ENCODE measurements around the gene BICDL1. TPM values are rescaled to one million over a fixed set of nuclear protein-coding genes. Genes with fewer than 3 reads are reported as not detected.

The BICDL1 gene
- total RNA-seq, 1 experiment from 2014 or later: 14.2 TPM

- Mint-ChIP-seq H3K4me1 (ENCODE audit: low read depth, unreplicated experiment) (no peaks in the 10 kb centered on the region), H3K9me3 (ENCODE audit: unreplicated experiment) (no peaks in the 10 kb centered on the region), H3K4me3 (ENCODE audit: unreplicated experiment) (no peak overlapping the region), H3K27ac (ENCODE audit: unreplicated experiment) (no peak overlapping the region), H3K27me3 (ENCODE audit: insufficient read depth, unreplicated experiment) (no peaks in the 10 kb centered on the region), H3K36me3 (ENCODE audit: insufficient read depth, unreplicated experiment) (peaks cover 70% of the 10 kb centered on the region)
- no peak for TF ChIP-seq CTCF (IDR thresholded peaks at IDR 0.05; ENCODE audit: insufficient read depth in 1 of 2, low read depth in 1 of 2, low read length in 1 of 2, severe bottlenecking in 1 of 2, unreplicated experiment in 1 of 2)
- ChIA-PET POLR2A (no interaction called here), CTCF (no interaction called here)
- no TSS peak for BruUV-seq (replicated peaks)
- Histone ChIP-seq H3K9me3 (no peaks in the 10 kb centered on the region), H3K4me3 (ENCODE audit: low read depth, low read length) (no peak overlapping the region), H3K4me1 (no peaks in the 10 kb centered on the region), H3K36me3 (ENCODE audit: control insufficient read depth, insufficient read depth, low read length) (peaks cover 3% of the 10 kb centered on the region), H3K27me3 (replicated peaks; ENCODE audit: control insufficient read depth, insufficient read depth, low read length) (no peaks in the 10 kb centered on the region)
- intact Hi-C loops (cut with micrococcal nuclease; ENCODE audit: unreplicated experiment): no loop called here
- DNase-seq: no peak
These were observed 104.2 kb downstream of the BICDL1 start for GRCh38 chr12:120093336-120093591.

- Mint-ChIP-seq H3K4me3 (ENCODE audit: unreplicated experiment) (no peak overlapping the region), H3K27ac (ENCODE audit: unreplicated experiment) (no peak overlapping the region)
These were observed 104.7 kb downstream of the BICDL1 start for GRCh38 chr12:120093592-120094355.

GRCh38 chr12:120094485-120094884 lies 105.4 kb downstream of the BICDL1 start:
- ChIA-PET CTCF (no interaction called here), POLR2A (no interaction called here)
- DNase-seq: no peak
- Histone ChIP-seq H3K4me3 (ENCODE audit: low read depth, low read length) (no peak overlapping the region), H3K9me3 (no peaks in the 10 kb centered on the region), H3K27me3 (replicated peaks; ENCODE audit: control insufficient read depth, insufficient read depth, low read length) (no peaks in the 10 kb centered on the region), H3K4me1 (no peaks in the 10 kb centered on the region), H3K36me3 (ENCODE audit: control insufficient read depth, insufficient read depth, low read length) (peaks cover 4% of the 10 kb centered on the region)
- Mint-ChIP-seq H3K36me3 (ENCODE audit: insufficient read depth, unreplicated experiment) (peaks cover 74% of the 10 kb centered on the region), H3K27ac (ENCODE audit: unreplicated experiment) (no peak overlapping the region), H3K9me3 (ENCODE audit: unreplicated experiment) (no peaks in the 10 kb centered on the region), H3K4me3 (ENCODE audit: unreplicated experiment) (no peak overlapping the region), H3K4me1 (ENCODE audit: low read depth, unreplicated experiment) (no peaks in the 10 kb centered on the region), H3K27me3 (ENCODE audit: insufficient read depth, unreplicated experiment) (no peaks in the 10 kb centered on the region)
- no TSS peak for BruUV-seq (replicated peaks)
- intact Hi-C loops (cut with micrococcal nuclease; ENCODE audit: unreplicated experiment): no loop called here
- no peak for TF ChIP-seq CTCF (IDR thresholded peaks at IDR 0.05; ENCODE audit: insufficient read depth in 1 of 2, low read depth in 1 of 2, low read length in 1 of 2, severe bottlenecking in 1 of 2, unreplicated experiment in 1 of 2)

More at GRCh38 chr12:120093592-120094355, 104.7 kb downstream of the BICDL1 start:
- H3K9me3 ChIP-seq: no peaks in the 10 kb centered on the region
- Mint-ChIP-seq H3K4me1 (ENCODE audit: low read depth, unreplicated experiment) (no peaks in the 10 kb centered on the region), H3K36me3 (ENCODE audit: insufficient read depth, unreplicated experiment) (peaks cover 74% of the 10 kb centered on the region), H3K9me3 (ENCODE audit: unreplicated experiment) (no peaks in the 10 kb centered on the region), H3K27me3 (ENCODE audit: insufficient read depth, unreplicated experiment) (no peaks in the 10 kb centered on the region)
- intact Hi-C loops (cut with micrococcal nuclease; ENCODE audit: unreplicated experiment): no loop called here
- ChIA-PET CTCF (no interaction called here), POLR2A (no interaction called here)
- no TSS peak for BruUV-seq (replicated peaks)
- H3K4me3 ChIP-seq (ENCODE audit: low read depth, low read length): no peak overlapping the region
- H3K36me3 ChIP-seq (ENCODE audit: control insufficient read depth, insufficient read depth, low read length): peaks cover 4% of the 10 kb centered on the region
- no peak for DNase-seq
- TF ChIP-seq CTCF (IDR thresholded peaks at IDR 0.05; ENCODE audit: insufficient read depth in 1 of 2, low read depth in 1 of 2, low read length in 1 of 2, severe bottlenecking in 1 of 2, unreplicated experiment in 1 of 2): no peak
- H3K4me1 ChIP-seq: no peaks in the 10 kb centered on the region
- H3K27me3 ChIP-seq (replicated peaks; ENCODE audit: control insufficient read depth, insufficient read depth, low read length): no peaks in the 10 kb centered on the region
